ENCODE measurements around the gene CDYL2.

GRCh38 chr16:80576343-80576912 is 228.0 kb downstream of the CDYL2 start:
- no peak for TF ChIP-seq CTCF (IDR thresholded peaks at IDR 0.05; ENCODE audit: low read depth, low read length, missing input control)
- TF ChIP-seq SP1 (IDR thresholded peaks at IDR 0.05) = no peak
- TF ChIP-seq RXRA (IDR thresholded peaks at IDR 0.05) = no peak
- no peak for TF ChIP-seq JUND (IDR thresholded peaks at IDR 0.05)
- no peak for TF ChIP-seq GABPA (IDR thresholded peaks at IDR 0.05 in 1 of 2, conservative IDR thresholded peaks at IDR 0.05 in 1 of 2)
- TF ChIP-seq RAD21 (IDR thresholded peaks at IDR 0.05) = no peak
- no peak for TF ChIP-seq YY1 (IDR thresholded peaks at IDR 0.05)

All from liver (tissue), 3 donors.